NCI-H2196 treated with DMSO at 0.1 percent for 48 hours (cell line): ENCODE data around the gene KIAA1217.

Source experiments
- DNase-seq: peaks from one replicate; lab custom pipeline; 2025; ENCODE audit not compliant: unreplicated experiment; lab: John Stamatoyannopoulos, UW

Gene KIAA1217

GRCh38 chr10:24279166-24279565, 70.2 kb downstream of the KIAA1217 start:
- no peak for DNase-seq

- DNase-seq = no peak
These were observed 78.7 kb downstream of the KIAA1217 start for GRCh38 chr10:24287559-24288195.

- no peak for DNase-seq
These were observed 79.6 kb downstream of the KIAA1217 start for GRCh38 chr10:24288581-24288980.

GRCh38 chr10:24289235-24289634, 80.3 kb downstream of the KIAA1217 start:
- no peak for DNase-seq

- DNase-seq = no peak
These were observed 83.7 kb downstream of the KIAA1217 start for GRCh38 chr10:24292304-24293293.

- DNase-seq = no peak
These were observed 90.8 kb downstream of the KIAA1217 start for GRCh38 chr10:24299578-24300260.

GRCh38 chr10:24303522-24304310, 94.8 kb downstream of the KIAA1217 start:
- DNase-seq = no peak

GRCh38 chr10:24305551-24306506, 96.9 kb downstream of the KIAA1217 start:
- DNase-seq = no peak

- DNase-seq = no peak
These were observed 97.6 kb downstream of the KIAA1217 start for GRCh38 chr10:24306507-24306875.

- DNase-seq = no peak
These were observed 98.2 kb downstream of the KIAA1217 start for GRCh38 chr10:24307116-24307515.

- DNase-seq = no peak
These were observed 99.0 kb downstream of the KIAA1217 start for GRCh38 chr10:24307696-24308485.

GRCh38 chr10:24310104-24310503, 101.2 kb downstream of the KIAA1217 start:
- no peak for DNase-seq

GRCh38 chr10:24311888-24312287, 103.0 kb downstream of the KIAA1217 start:
- DNase-seq = no peak

GRCh38 chr10:24313283-24313682, 104.3 kb downstream of the KIAA1217 start:
- no peak for DNase-seq

GRCh38 chr10:24315211-24315610, 106.3 kb downstream of the KIAA1217 start:
- DNase-seq = no peak

- no peak for DNase-seq
These were observed 109.6 kb downstream of the KIAA1217 start for GRCh38 chr10:24318517-24318916.

GRCh38 chr10:24320373-24320772, 111.4 kb downstream of the KIAA1217 start:
- DNase-seq = no peak

- no peak for DNase-seq
These were observed 115.7 kb downstream of the KIAA1217 start for GRCh38 chr10:24324651-24325050.

- DNase-seq = no peak
These were observed 122.5 kb downstream of the KIAA1217 start for GRCh38 chr10:24331457-24331856.
